VCaP (cell line): Measurements from ENCODE around the gene VASP.
"Not testable (repeated sequence)": the region's sequence is repeated elsewhere in the genome, so short reads cannot be mapped to it uniquely, and the experiment has no call there.

Experiments used
- H3K27ac ChIP-seq: fragments of 450-650 bp; 2 replicates; pipeline ENCODE4 v1.5.1; 2017
- CTCF ChIP-seq: fragments of 450-650 bp; conservative IDR thresholded peaks from 2 replicates; pipeline ENCODE4 v1.5.1; 2017; ENCODE audit warnings: mild to moderate bottlenecking, moderate library complexity

Gene VASP

GRCh38 chr19:45508417-45508860 is 1.2 kb downstream of the VASP start:
- no peak for TF ChIP-seq CTCF
- H3K27ac ChIP-seq: peak overlapping the region; percentile 80; the same call in 1 of the 2 replicates

- no peak for TF ChIP-seq CTCF
- peak overlapping the region; percentile 80; the same call in 1 of the 2 replicates for H3K27ac ChIP-seq
Observed at GRCh38 chr19:45508861-45509691, 1.8 kb downstream of the VASP start.

GRCh38 chr19:45509692-45510015 is 2.4 kb downstream of the VASP start:
- TF ChIP-seq CTCF: no peak
- peak overlapping the region; percentile 80; the same call in 1 of the 2 replicates for H3K27ac ChIP-seq

GRCh38 chr19:45510352-45510751 is 3.1 kb downstream of the VASP start:
- H3K27ac ChIP-seq: not testable (repeated sequence)

- H3K27ac ChIP-seq: no peak overlapping the region
Observed at GRCh38 chr19:45511074-45511473, 3.8 kb downstream of the VASP start.

GRCh38 chr19:45512881-45513483 is 5.7 kb downstream of the VASP start:
- H3K27ac ChIP-seq: no peak overlapping the region
- TF ChIP-seq CTCF: no peak

More at GRCh38 chr19:45511074-45511473, 3.8 kb downstream of the VASP start:
- TF ChIP-seq CTCF: no peak

GRCh38 chr19:45514376-45515051 is 7.2 kb downstream of the VASP start:
- no peak for TF ChIP-seq CTCF
- no peak overlapping the region for H3K27ac ChIP-seq
